Measurements from ENCODE around the gene BPIFB1.

BPIFB1 gene

GRCh38 chr20:33313686-33314314 lies 30.8 kb downstream of the BPIFB1 start:
- DNase-seq (ENCODE audit: low read depth), result no peak
- no peak overlapping the region for H3K4me3 ChIP-seq (ENCODE audit: control insufficient read depth, low read depth, low read length)
- no peak for TF ChIP-seq CTCF (IDR thresholded peaks at IDR 0.05; ENCODE audit: control insufficient read depth, insufficient read depth, low read depth, low read length, missing control alignments)

GRCh38 chr20:33316343-33316742 lies 33.3 kb downstream of the BPIFB1 start:
- H3K4me3 ChIP-seq (ENCODE audit: control insufficient read depth, low read depth, low read length), result no peak overlapping the region
- TF ChIP-seq CTCF (IDR thresholded peaks at IDR 0.05; ENCODE audit: control insufficient read depth, insufficient read depth, low read depth, low read length, missing control alignments), result no peak
- DNase-seq (ENCODE audit: low read depth), result no peak

- TF ChIP-seq CTCF (IDR thresholded peaks at IDR 0.05; ENCODE audit: control insufficient read depth, insufficient read depth, low read depth, low read length, missing control alignments), result no peak
- no peak overlapping the region for H3K4me3 ChIP-seq (ENCODE audit: control insufficient read depth, low read depth, low read length)
- no peak for DNase-seq (ENCODE audit: low read depth)
These were observed 33.9 kb downstream of the BPIFB1 start for GRCh38 chr20:33316958-33317357.

GRCh38 chr20:33317424-33318095 lies 34.5 kb downstream of the BPIFB1 start:
- H3K4me3 ChIP-seq (ENCODE audit: control insufficient read depth, low read depth, low read length), result no peak overlapping the region
- TF ChIP-seq CTCF (IDR thresholded peaks at IDR 0.05; ENCODE audit: control insufficient read depth, insufficient read depth, low read depth, low read length, missing control alignments), result no peak

GRCh38 chr20:33318096-33318429 lies 35.0 kb downstream of the BPIFB1 start:
- DNase-seq (ENCODE audit: low read depth), result no peak
- no peak for TF ChIP-seq CTCF (IDR thresholded peaks at IDR 0.05; ENCODE audit: control insufficient read depth, insufficient read depth, low read depth, low read length, missing control alignments)
- no peak overlapping the region for H3K4me3 ChIP-seq (ENCODE audit: control insufficient read depth, low read depth, low read length)

More at GRCh38 chr20:33317424-33318095, 34.5 kb downstream of the BPIFB1 start:
- DNase-seq (ENCODE audit: low read depth), result no peak

- TF ChIP-seq CTCF (IDR thresholded peaks at IDR 0.05; ENCODE audit: control insufficient read depth, insufficient read depth, low read depth, low read length, missing control alignments), result no peak
- no peak for DNase-seq (ENCODE audit: low read depth)
- no peak overlapping the region for H3K4me3 ChIP-seq (ENCODE audit: control insufficient read depth, low read depth, low read length)
These were observed 37.0 kb downstream of the BPIFB1 start for GRCh38 chr20:33320006-33320405.
